Activated gamma-delta T cell treated with Interleukin-2 at 50 U/mL for 16 hours (primary cell): ENCODE measurements around the gene NT5C3B.
"Not testable (repeated sequence)": the region's sequence is repeated elsewhere in the genome, so short reads cannot be mapped to it uniquely, and the experiment has no call there.

Experiments
- DNase-seq: peaks from one replicate; pipeline ENCODE4 v3.0.0-alpha.2; 2020

NT5C3B gene

GRCh38 chr17:41835800-41836549 lies at the start of gene NT5C3B:
Gene NT5C3B (minus strand): TSS chr17:41836232. CDS start chr17:41836193, 39 bp downstream.
- peak; percentile 49 for DNase-seq

- DNase-seq, result no peak
These were observed 49.7 kb upstream of the NT5C3B start for GRCh38 chr17:41885733-41886132.

- no peak for DNase-seq
These were observed 46.7 kb upstream of the NT5C3B start for GRCh38 chr17:41882756-41883155.

- DNase-seq, result no peak
These were observed 44.1 kb upstream of the NT5C3B start for GRCh38 chr17:41880130-41880529.

- DNase-seq, result not testable (repeated sequence)
These were observed 38.2 kb upstream of the NT5C3B start for GRCh38 chr17:41874293-41874670.

- DNase-seq, result no peak
These were observed 37.7 kb upstream of the NT5C3B start for GRCh38 chr17:41873559-41874292.

GRCh38 chr17:41871789-41872188 lies 35.8 kb upstream of the NT5C3B start:
- DNase-seq, result no peak

GRCh38 chr17:41870627-41871026 lies 34.6 kb upstream of the NT5C3B start:
- no peak for DNase-seq

- DNase-seq, result no peak
These were observed 34.1 kb upstream of the NT5C3B start for GRCh38 chr17:41870097-41870496.

GRCh38 chr17:41869426-41869825 lies 33.4 kb upstream of the NT5C3B start:
- DNase-seq, result no peak

- no peak for DNase-seq
These were observed 32.5 kb upstream of the NT5C3B start for GRCh38 chr17:41868568-41868967.

- DNase-seq, result no peak
These were observed 29.5 kb upstream of the NT5C3B start for GRCh38 chr17:41865596-41865893.

- peak; percentile 85 for DNase-seq
These were observed 29.0 kb upstream of the NT5C3B start, which contains the start of gene KLHL11 for GRCh38 chr17:41864836-41865595. Gene KLHL11 (minus strand): TSS chr17:41865423. CDS start chr17:41865370, 53 bp downstream.

- DNase-seq, result no peak
These were observed 28.4 kb upstream of the NT5C3B start for GRCh38 chr17:41864498-41864835.

- DNase-seq, result peak; percentile 9
These were observed 27.2 kb upstream of the NT5C3B start for GRCh38 chr17:41863074-41863848.

GRCh38 chr17:41860254-41860931 lies 24.4 kb upstream of the NT5C3B start:
- no peak for DNase-seq

- DNase-seq, result not testable (repeated sequence)
These were observed 15.3 kb upstream of the NT5C3B start for GRCh38 chr17:41851382-41851781.

- no peak for DNase-seq
These were observed 13.4 kb upstream of the NT5C3B start for GRCh38 chr17:41849251-41849990.

- no peak for DNase-seq
These were observed 12.8 kb upstream of the NT5C3B start for GRCh38 chr17:41848788-41849187.

- no peak for DNase-seq
These were observed 8.9 kb upstream of the NT5C3B start for GRCh38 chr17:41844971-41845370.

- not testable (repeated sequence) for DNase-seq
These were observed 4.7 kb upstream of the NT5C3B start for GRCh38 chr17:41840781-41841180.

GRCh38 chr17:41839448-41839847 lies 3.4 kb upstream of the NT5C3B start:
- not testable (repeated sequence) for DNase-seq
